H9 (cell line): ENCODE results near the gene TANK. TPM values are rescaled to one million over a fixed set of nuclear protein-coding genes. Genes with fewer than 3 reads are reported as not detected.

Experiments
- DNase-seq: peaks from one replicate; pipeline ENCODE4 v3.0.0-alpha.2; 2017
- H2AFZ ChIP-seq: one replicate; pipeline ENCODE4 v1.6.1; 2013; ENCODE audit warnings: mild to moderate bottlenecking, low read length, control low read depth, moderate library complexity
- H2AK5ac ChIP-seq: 2 replicates; pipeline ENCODE4 v1.6.1; 2013; ENCODE audit warnings: low read length, control low read depth, mixed read lengths; ENCODE audit not compliant: insufficient read length
- H2BK120ac ChIP-seq: one replicate; pipeline ENCODE4 v1.6.1; 2013; ENCODE audit warnings: low read depth, mild to moderate bottlenecking, low read length, control low read depth, inconsistent platforms; ENCODE audit not compliant: poor library complexity, severe bottlenecking
- H2BK12ac ChIP-seq: 2 replicates; pipeline ENCODE4 v1.6.1; 2013; ENCODE audit warnings: low read length, control low read depth, mixed read lengths, low read depth; ENCODE audit not compliant: insufficient read length
- H2BK15ac ChIP-seq: 2 replicates; pipeline ENCODE4 v1.6.1; 2013; ENCODE audit warnings: low read depth, low read length, control low read depth
- H2BK20ac ChIP-seq: one replicate; pipeline ENCODE4 v1.6.1; 2013; ENCODE audit warnings: low read depth, mild to moderate bottlenecking, low read length, control low read depth, inconsistent platforms; ENCODE audit not compliant: poor library complexity, severe bottlenecking
- H2BK5ac ChIP-seq: 2 replicates; pipeline ENCODE4 v1.6.1; 2013; ENCODE audit warnings: low read length, control low read depth, mixed read lengths; ENCODE audit not compliant: insufficient read length
- H3K14ac ChIP-seq: 2 replicates; pipeline ENCODE4 v1.6.1; 2013; ENCODE audit warnings: low read length, control low read depth; ENCODE audit not compliant: insufficient read depth
- H3K18ac ChIP-seq: 2 replicates; pipeline ENCODE4 v1.6.1; 2013; ENCODE audit warnings: low read depth, mild to moderate bottlenecking, mixed read lengths, low read length, control low read depth; ENCODE audit not compliant: insufficient read length
- H3K23ac ChIP-seq: 2 replicates; pipeline ENCODE4 v1.6.1; 2013; ENCODE audit warnings: low read length, control low read depth, mixed read lengths, low read depth; ENCODE audit not compliant: insufficient read length
- H3K23me2 ChIP-seq: 2 replicates; pipeline ENCODE4 v1.6.1; 2013; ENCODE audit warnings: low read depth, mild to moderate bottlenecking, mixed read lengths, low read length, control low read depth; ENCODE audit not compliant: insufficient read length, poor library complexity, severe bottlenecking
- H3K27ac ChIP-seq: 2 replicates; pipeline ENCODE4 v1.5.1; 2013; ENCODE audit warnings: low read length, control low read depth, mixed read lengths, low read depth; ENCODE audit not compliant: insufficient read length
- H3K27me3 ChIP-seq: 2 replicates; pipeline ENCODE4 v1.6.1; 2013; ENCODE audit warnings: low read length, control low read depth, inconsistent platforms; ENCODE audit not compliant: insufficient read depth
- H3K4ac ChIP-seq: 2 replicates; pipeline ENCODE4 v1.6.1; 2013; ENCODE audit warnings: low read depth, mild to moderate bottlenecking, control low read depth, inconsistent platforms, low read length, moderate library complexity
- H3K4me1 ChIP-seq: 2 replicates; pipeline ENCODE4 v1.6.1; 2013; ENCODE audit warnings: low read length, control low read depth, inconsistent platforms; ENCODE audit not compliant: insufficient read depth
- H3K4me2 ChIP-seq: 2 replicates; pipeline ENCODE4 v1.6.1; 2013; ENCODE audit warnings: low read length, control low read depth, mixed read lengths; ENCODE audit not compliant: insufficient read length, insufficient read depth
- H3K56ac ChIP-seq: 2 replicates; pipeline ENCODE4 v1.6.1; 2013; ENCODE audit warnings: low read depth, mild to moderate bottlenecking, mixed read lengths, low read length, control low read depth; ENCODE audit not compliant: insufficient read length
- H3K79me1 ChIP-seq: 2 replicates; pipeline ENCODE4 v1.6.1; 2013; ENCODE audit warnings: low read depth, mild to moderate bottlenecking, moderate library complexity, low read length, control low read depth, inconsistent platforms; ENCODE audit not compliant: insufficient read depth, poor library complexity, severe bottlenecking
- H3K79me2 ChIP-seq: 2 replicates; pipeline ENCODE4 v1.6.1; 2013; ENCODE audit warnings: low read length, control low read depth, inconsistent platforms; ENCODE audit not compliant: insufficient read depth
- H3K9ac ChIP-seq: 2 replicates; pipeline ENCODE4 v1.6.1; 2013; ENCODE audit warnings: low read length, control low read depth, mixed read lengths; ENCODE audit not compliant: insufficient read length; ENCODE audit errors: extremely low read depth
- H3K9me3 ChIP-seq: one replicate; pipeline ENCODE4 v1.6.1; 2013; ENCODE audit warnings: low read depth, low read length, inconsistent platforms; ENCODE audit not compliant: control insufficient read depth
- H3T11ph ChIP-seq: one replicate; pipeline ENCODE4 v1.6.1; 2013; ENCODE audit warnings: mild to moderate bottlenecking, low read length, control low read depth, inconsistent platforms
- H4K20me1 ChIP-seq: one replicate; pipeline ENCODE4 v1.6.1; 2013; ENCODE audit not compliant: control insufficient read depth, insufficient read length, insufficient read depth
- H4K5ac ChIP-seq: 2 replicates; pipeline ENCODE4 v1.6.1; 2013; ENCODE audit warnings: low read depth, mild to moderate bottlenecking, mixed read lengths, low read length, control low read depth; ENCODE audit not compliant: insufficient read length
- H4K8ac ChIP-seq: replicated peaks from 2 replicates; pipeline ENCODE4 v1.6.1; 2013; ENCODE audit warnings: low read length, control low read depth, mixed read lengths, low read depth; ENCODE audit not compliant: insufficient read length
- H4K91ac ChIP-seq: 2 replicates; pipeline ENCODE4 v1.6.1; 2013; ENCODE audit warnings: low read depth, mild to moderate bottlenecking, moderate library complexity, mixed read lengths, low read length, control low read depth; ENCODE audit not compliant: insufficient read length
- H3K27ac Mint-ChIP-seq, 3 experiments: 2 replicates in 2 of 3; 3 replicates in 1 of 3; pipeline ENCODE4 v1.8.0; 2020 to 2021; ENCODE audit warnings: mixed read lengths in 3 of 3, mild to moderate bottlenecking in 1 of 3, moderate library complexity in 1 of 3
- H3K27me3 Mint-ChIP-seq: 2 replicates; pipeline ENCODE4 v1.8.0; 2021; ENCODE audit warnings: low read depth, mild to moderate bottlenecking, moderate library complexity, mixed read lengths
- H3K36me3 Mint-ChIP-seq, 3 experiments: 2 replicates in 2 of 3; 3 replicates in 1 of 3; pipeline ENCODE4 v1.8.0; 2020 to 2021; ENCODE audit warnings: low read depth in 3 of 3, mixed read lengths in 3 of 3; ENCODE audit not compliant: insufficient read depth in 1 of 3
- H3K4me1 Mint-ChIP-seq, 2 experiments: 2 replicates each; pipeline ENCODE4 v1.8.0; 2020; ENCODE audit warnings: mixed read lengths in 2 of 2
- H3K4me3 Mint-ChIP-seq, 2 experiments: 2 replicates in 1 of 2; 3 replicates in 1 of 2; pipeline ENCODE4 v1.8.0; 2020 to 2021; ENCODE audit warnings: mild to moderate bottlenecking in 2 of 2, mixed read lengths in 2 of 2, moderate library complexity in 1 of 2
- H3K9me3 Mint-ChIP-seq, 2 experiments: 2 replicates in 1 of 2; 3 replicates in 1 of 2; pipeline ENCODE4 v1.8.0; 2020; ENCODE audit warnings: mild to moderate bottlenecking in 2 of 2, mixed read lengths in 2 of 2, moderate library complexity in 1 of 2
- CTCF ChIP-seq: fragments of 200-600 bp; sonication (generic); conservative IDR thresholded peaks from 3 replicates; pipeline ENCODE4 v1.8.0; 2021; ENCODE audit warnings: antibody characterized with exemption, mild to moderate bottlenecking
- total RNA-seq: library from RNA; stranded (reverse); gene quantifications from 2 replicates; pipeline ENCODE4 v1.2.1, GENCODE V29; 2021

TANK gene
- total RNA-seq, 1 experiment from 2014 or later, result 23.9 TPM

GRCh38 chr2:161165266-161165665 is 5.0 kb downstream of the TANK start:
- no peak overlapping the region for H3K56ac ChIP-seq
- no peak overlapping the region for H3K18ac ChIP-seq
- no peaks in the 10 kb centered on the region; the same call in 1 of the 2 replicates for H3K79me2 ChIP-seq
- H3K4me2 ChIP-seq, result no peak overlapping the region
- no peak overlapping the region for H3K23ac ChIP-seq
- H2AK5ac ChIP-seq, result no peak overlapping the region
- no peak overlapping the region for H4K8ac ChIP-seq
- H2BK12ac ChIP-seq, result no peak overlapping the region
- no peak overlapping the region for H3K27ac ChIP-seq
- no peak for DNase-seq
- H4K91ac ChIP-seq, result no peak overlapping the region
- H3K14ac ChIP-seq, result no peak overlapping the region
- H2BK120ac ChIP-seq, result no peak overlapping the region
- no peak overlapping the region for H4K5ac ChIP-seq
- H3K4ac ChIP-seq, result no peak overlapping the region
- no peaks in the 10 kb centered on the region for H3K4me1 ChIP-seq
- no peaks in the 10 kb centered on the region for H3K9me3 ChIP-seq
- peaks cover 5 to 9% (median 5%) of the 10 kb centered on the region in 3 experiments; a peak in 6 of 7 replicates for H3K36me3 Mint-ChIP-seq
- no peak overlapping the region for H3K4me3 Mint-ChIP-seq
- no peaks in the 10 kb centered on the region for H3K27me3 ChIP-seq
- H2AFZ ChIP-seq, result no peak overlapping the region
- no peaks in the 10 kb centered on the region for H3K9me3 Mint-ChIP-seq
- H3K79me1 ChIP-seq, result no peaks in the 10 kb centered on the region
- no peaks in the 10 kb centered on the region for H3K27me3 Mint-ChIP-seq
- no peak overlapping the region for H2BK20ac ChIP-seq
- H4K20me1 ChIP-seq, result no peaks in the 10 kb centered on the region
- no peak overlapping the region for H2BK15ac ChIP-seq
- H3T11ph ChIP-seq, result no peak overlapping the region
- peaks cover 7% of the 10 kb centered on the region for H3K23me2 ChIP-seq
- no peak overlapping the region for H3K9ac ChIP-seq
- TF ChIP-seq CTCF, result no peak
- peaks cover 11 to 13% of the 10 kb centered on the region in 2 experiments for H3K4me1 Mint-ChIP-seq
- H3K27ac Mint-ChIP-seq, result no peak overlapping the region
- H2BK5ac ChIP-seq, result no peak overlapping the region
